IMR-90 (cell line): ENCODE data around the gene HUNK. TPM values are rescaled to one million over a fixed set of nuclear protein-coding genes. Genes with fewer than 3 reads are reported as not detected.

Experiments used
- ATAC-seq: fragments of 200-7000 bp; cut with Tn5 transposase; 2 replicates; pipeline ENCODE4 v1.9.1; 2020; ENCODE audit warnings: low read depth, mild to moderate bottlenecking, moderate library complexity
- BruUV-seq: library from RNA; stranded (reverse); fragments of 400-500 nt; replicated peaks from 2 replicates; lab custom pipeline; 2021; lab: Mats Ljungman, UMichigan
- CTCF ChIA-PET: fragments of 300-600 bp; formaldehyde crosslinking; extraction: SDS; loops from one replicate; lab custom pipeline; 2021; ENCODE audit warnings: antibody characterized with exemption; lab: Yijun Ruan, JAX
- POLR2A ChIA-PET: fragments of 300-600 bp; sonication (Branson Sonifier 250); formaldehyde crosslinking; loops from one replicate; lab custom pipeline; 2022; ENCODE audit warnings: antibody characterized with exemption; ENCODE audit not compliant: unreplicated experiment; lab: Charles Lee
- DNase-seq: peaks from one replicate; pipeline ENCODE4 v3.0.0; 2013
- H2AFZ ChIP-seq: replicated peaks from 2 replicates; pipeline ENCODE3; 2013; ENCODE audit warnings: low read length, mild to moderate bottlenecking; ENCODE audit not compliant: poor library complexity
- H2AK5ac ChIP-seq: 2 replicates; pipeline ENCODE4 v1.6.1; 2013; ENCODE audit warnings: low read depth, low read length, inconsistent platforms
- H2AK9ac ChIP-seq: replicated peaks from 2 replicates; pipeline ENCODE3; 2013; ENCODE audit warnings: mild to moderate bottlenecking, low read depth, low read length, moderate library complexity; ENCODE audit not compliant: poor library complexity
- H2BK120ac ChIP-seq: 2 replicates; pipeline ENCODE4 v1.6.1; 2013; ENCODE audit warnings: low read depth, low read length, inconsistent platforms
- H2BK15ac ChIP-seq: 3 replicates; pipeline ENCODE4 v1.6.1; 2013; ENCODE audit warnings: low read depth, low read length, inconsistent platforms
- H2BK20ac ChIP-seq: 2 replicates; pipeline ENCODE4 v1.6.1; 2013; ENCODE audit warnings: low read depth, mild to moderate bottlenecking, inconsistent platforms, low read length, moderate library complexity
- H2BK5ac ChIP-seq: 2 replicates; pipeline ENCODE4 v1.6.1; 2013; ENCODE audit warnings: mild to moderate bottlenecking, low read depth, low read length, inconsistent platforms; ENCODE audit not compliant: poor library complexity, severe bottlenecking
- H3K14ac ChIP-seq: replicated peaks from 2 replicates; pipeline ENCODE4 v1.6.1; 2013; ENCODE audit warnings: low read depth, low read length, inconsistent platforms
- H3K18ac ChIP-seq: 2 replicates; pipeline ENCODE4 v1.6.1; 2013; ENCODE audit warnings: low read depth, low read length, control low read depth
- H3K23ac ChIP-seq: 2 replicates; pipeline ENCODE4 v1.6.1; 2013; ENCODE audit warnings: low read depth, low read length, inconsistent platforms
- H3K27ac ChIP-seq: 2 replicates; pipeline ENCODE4 v1.5.1; 2013; ENCODE audit warnings: mild to moderate bottlenecking, control low read depth, low read length; ENCODE audit not compliant: insufficient read depth
- H3K27me3 ChIP-seq: 2 replicates; pipeline ENCODE4 v1.6.1; 2013; ENCODE audit warnings: low read length; ENCODE audit not compliant: control insufficient read depth, insufficient read depth
- H3K36me3 ChIP-seq: 2 replicates; pipeline ENCODE4 v1.6.1; 2013; ENCODE audit warnings: low read length, mixed read lengths; ENCODE audit not compliant: control insufficient read depth, insufficient read depth
- H3K4ac ChIP-seq: 2 replicates; pipeline ENCODE4 v1.6.1; 2013; ENCODE audit warnings: low read depth, low read length, inconsistent platforms
- H3K4me1 ChIP-seq: 2 replicates; pipeline ENCODE4 v1.6.1; 2013; ENCODE audit warnings: low read length, mixed read lengths; ENCODE audit not compliant: control insufficient read depth, insufficient read depth
- H3K4me2 ChIP-seq: 2 replicates; pipeline ENCODE4 v1.6.1; 2013; ENCODE audit warnings: low read depth, mild to moderate bottlenecking, control low read depth, low read length, moderate library complexity
- H3K4me3 ChIP-seq: 2 replicates; pipeline ENCODE4 v1.5.1; 2013; ENCODE audit warnings: low read depth, mild to moderate bottlenecking, control low read depth, low read length, moderate library complexity; ENCODE audit not compliant: insufficient read depth
- H3K56ac ChIP-seq: 2 replicates; pipeline ENCODE4 v1.6.1; 2013; ENCODE audit warnings: low read length, inconsistent platforms; ENCODE audit not compliant: insufficient read depth; ENCODE audit errors: extremely low read depth
- H3K79me1 ChIP-seq, 2 experiments: 2 replicates each; pipeline ENCODE4 v1.6.1; 2013; ENCODE audit warnings: low read length in 2 of 2, inconsistent platforms in 1 of 2, low read depth in 1 of 2
- H3K9ac ChIP-seq: 2 replicates; pipeline ENCODE4 v1.6.1; 2013; ENCODE audit warnings: low read depth, low read length, control low read depth
- H3K9me1 ChIP-seq: 2 replicates; pipeline ENCODE4 v1.6.1; 2013; ENCODE audit warnings: low read length, inconsistent platforms; ENCODE audit not compliant: insufficient read depth
- H3K9me3 ChIP-seq: 2 replicates; pipeline ENCODE4 v1.6.1; 2013; ENCODE audit warnings: low read length; ENCODE audit not compliant: control insufficient read depth, insufficient read depth
- H4K20me1 ChIP-seq: 2 replicates; pipeline ENCODE4 v1.6.1; 2013; ENCODE audit warnings: low read length, inconsistent platforms; ENCODE audit not compliant: insufficient read depth
- H4K5ac ChIP-seq: 2 replicates; pipeline ENCODE4 v1.6.1; 2013; ENCODE audit warnings: mild to moderate bottlenecking, low read depth, low read length, control low read depth
- H4K8ac ChIP-seq, 2 experiments: 2 replicates each; pipeline ENCODE4 v1.6.1; 2013; ENCODE audit warnings: low read depth in 2 of 2, low read length in 2 of 2, control low read depth in 1 of 2, inconsistent platforms in 1 of 2
- H4K91ac ChIP-seq: 2 replicates; pipeline ENCODE4 v1.6.1; 2013; ENCODE audit warnings: low read depth, low read length, inconsistent platforms; ENCODE audit not compliant: insufficient read depth
- BHLHE40 ChIP-seq: fragments of 150-350 bp; IDR thresholded peaks from 2 replicates; pipeline ENCODE4 v1.6.1; 2016; ENCODE audit warnings: mild to moderate bottlenecking, low read depth, low read length
- CEBPB ChIP-seq: IDR thresholded peaks from 2 replicates; pipeline ENCODE4 v1.6.1; 2012; ENCODE audit warnings: low read depth, low read length, improper control_type of control experiment
- FOS ChIP-seq: fragments of 150-350 bp; IDR thresholded peaks from 2 replicates; pipeline ENCODE4 v1.6.1; 2016; ENCODE audit warnings: low read depth, low read length
- MAFK ChIP-seq: IDR thresholded peaks from 2 replicates; pipeline ENCODE4 v1.6.1; 2012; ENCODE audit warnings: low read depth, low read length, improper control_type of control experiment
- WGBS, 2 experiments: methylation state at CpG; one replicate each; pipeline versions ENCODE4 v1.1.5 to v1.1.7; 2013; ENCODE audit warnings: missing lambda C conversion rate in 2 of 2; ENCODE audit not compliant: insufficient read length in 1 of 2; ENCODE audit errors: extremely low coverage in 2 of 2; 5-methylcytosine and 5-hydroxymethylcytosine counted together
- dilution Hi-C: fragments of 300-500 bp; cut with HindIII; formaldehyde crosslinking; loops from one replicate; pipeline ENCODE4 v1.14.3; 2018; ENCODE audit warnings: low sequenced_read_pairs; ENCODE audit not compliant: unreplicated experiment
- in situ Hi-C: fragments of 300-500 bp; cut with MboI; formaldehyde crosslinking; loops from 3 replicates; pipeline ENCODE4 v1.14.3; 2019; ENCODE audit warnings: low sequenced_read_pairs, inconsistent platforms, mixed read lengths
- intact Hi-C: fragments of 100-400 bp; cut with micrococcal nuclease; formaldehyde crosslinking; loops from 2 replicates; pipeline ENCODE4 v1.10.0; 2022
- polyA plus RNA-seq, 3 experiments: library from polyadenylated mRNA; depleted of rRNA; stranded (reverse); fragments of >200 nt; gene quantifications; 2 replicates each; pipeline ENCODE4 v1.2.3, GENCODE V29; 2012; ENCODE audit warnings: low replicate concordance in 1 of 3
- total RNA-seq: library from RNA; depleted of rRNA; stranded (reverse); fragments of >200 nt; gene quantifications from 2 replicates; pipeline ENCODE4 v1.2.3, GENCODE V29; 2012

Gene HUNK
- total and polyA plus RNA-seq, 2 of the 4 experiments (the other 2 are of a cell fraction) = 1.0 to 2.0 TPM

DNA sequence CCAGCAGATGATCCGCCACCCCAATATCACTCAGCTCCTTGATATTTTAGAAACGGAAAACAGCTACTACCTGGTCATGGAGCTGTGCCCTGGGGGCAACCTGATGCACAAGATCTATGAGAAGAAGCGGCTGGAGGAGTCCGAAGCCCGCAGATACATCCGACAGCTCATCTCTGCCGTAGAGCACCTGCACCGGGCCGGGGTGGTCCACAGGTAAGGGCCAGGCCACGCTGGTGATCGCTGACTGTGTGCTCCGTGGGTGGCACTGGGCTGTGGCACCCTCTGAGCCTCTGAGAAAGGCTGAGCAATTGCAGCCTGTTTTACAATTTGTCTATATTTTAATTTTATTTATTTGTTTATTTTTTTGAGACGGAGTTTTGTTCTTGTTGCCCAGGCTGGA lies 51.7 kb downstream of the HUNK start:
- Histone ChIP-seq H4K91ac (no peak overlapping the region), H3K79me1 (peaks cover 0 to 2% of the 10 kb centered on the region in 2 experiments; a peak in 1 of 4 replicates), H4K8ac (no peak overlapping the region), H3K4me1 (peaks cover 14% of the 10 kb centered on the region), H3K4ac (no peak overlapping the region), H3K56ac (no peak overlapping the region), H3K23ac (no peak overlapping the region), H3K4me3 (no peak overlapping the region), H3K9me3 (peaks cover 2% of the 10 kb centered on the region; the same call in 1 of the 2 replicates), H3K18ac (no peak overlapping the region), H3K27me3 (no peaks in the 10 kb centered on the region), H4K20me1 (no peaks in the 10 kb centered on the region), H4K5ac (no peak overlapping the region), H2BK120ac (no peak overlapping the region), H3K9me1 (peaks cover 6% of the 10 kb centered on the region), H3K14ac (no peak overlapping the region), H2AK5ac (no peak overlapping the region), H2AFZ (no peak overlapping the region), H3K9ac (no peak overlapping the region), H2BK20ac (no peak overlapping the region), H3K36me3 (no peaks in the 10 kb centered on the region), H2BK5ac (no peak overlapping the region), H2AK9ac (no peak overlapping the region), H3K27ac (no peak overlapping the region), H3K4me2 (no peak overlapping the region), H2BK15ac (no peak overlapping the region)
- dilution Hi-C loops = no loop called here
- TF ChIP-seq BHLHE40 (no peak), MAFK (no peak), FOS (no peak), CEBPB (no peak)
- ATAC-seq (no peak), DNase-seq (no peak)
- in situ Hi-C loops = no loop called here
- CTCF ChIA-PET = no interaction called here
- intact Hi-C loops = no loop called here
- POLR2A ChIA-PET = no interaction called here
- WGBS, 2 experiments = 80% methylated on average over 1 of the region's 13 CpGs; no CpG with 5 or more reads in 1 of the 2 experiments
- BruUV-seq = no TSS peak
